ENCODE results near the gene POLD2. TPM values are rescaled to one million over a fixed set of nuclear protein-coding genes. Genes with fewer than 3 reads are reported as not detected.
A peak's percentile ranks its signal among the peaks of the same experiment; 100 is the strongest.

The POLD2 gene
- total RNA-seq, 4 donors from 2014 or later, result 33.6 to 71.2 (median 55.9) TPM

DNA sequence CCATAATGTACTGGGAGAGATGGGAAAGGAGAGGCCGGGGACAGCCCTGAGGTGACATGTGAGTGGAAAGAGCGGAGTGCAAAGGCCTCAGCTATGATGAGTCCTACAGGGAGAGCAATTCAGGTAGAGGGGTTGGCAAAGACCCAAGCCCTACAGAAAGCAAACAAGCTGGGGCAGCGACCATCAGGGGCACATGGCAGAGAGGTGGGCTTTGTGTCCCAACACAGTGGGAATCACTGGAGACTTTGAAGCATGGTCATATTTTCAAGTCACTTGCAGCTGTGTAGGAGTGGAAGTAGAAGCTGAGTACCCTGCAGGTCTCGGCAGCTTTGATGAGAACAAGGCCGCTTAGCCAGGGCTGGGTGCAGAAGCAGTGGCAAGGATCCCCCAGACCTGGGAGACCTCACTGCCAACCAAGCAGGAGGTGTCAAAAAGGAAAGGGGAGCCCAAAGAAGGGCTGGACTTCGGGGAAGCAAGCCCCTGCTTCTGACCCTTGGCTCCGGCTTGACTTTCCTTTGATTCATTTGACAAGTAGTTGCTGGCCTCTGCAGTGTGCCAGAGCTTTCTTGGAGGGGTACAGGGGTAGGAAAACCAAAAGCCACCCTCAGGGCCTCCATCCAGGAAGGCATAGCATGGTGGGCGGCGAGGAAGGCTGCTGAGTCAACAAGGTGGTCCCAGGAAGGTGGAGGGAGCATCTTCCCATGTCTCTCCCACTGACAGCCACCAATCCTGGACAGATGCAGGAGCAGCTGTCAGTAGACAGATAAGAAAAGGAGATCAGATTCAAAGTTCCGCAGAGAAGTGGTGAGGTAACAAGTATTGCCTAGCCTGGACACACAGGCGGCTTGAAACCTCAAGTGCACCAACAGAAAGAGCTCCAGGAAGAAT lies 56.0 kb downstream of the POLD2 start:
- 87% methylated on average over 11 of the region's 11 CpGs for WGBS
- intact Hi-C loops (cut with DNase I), result no loop called here
- no peak for DNase-seq (ENCODE audit: extremely low spot score)
- Histone ChIP-seq H3K27ac (replicated peaks in 1 of 4) (no peak overlapping the region), H3K4me3 (no peak overlapping the region), H3K9me3 (no peaks in the 10 kb centered on the region), H3K4me1 (peaks cover 34 to 70% (median 42%) of the 10 kb centered on the region in 4 donors), H3K36me3 (peaks cover 0 to 5% (median 3%) of the 10 kb centered on the region in 4 donors), H3K27me3 (no peaks in the 10 kb centered on the region)
- TF ChIP-seq EP300 (IDR thresholded peaks at IDR 0.05), result no peak
- peak in 1 of 2 donors; percentile 11 for TF ChIP-seq POLR2AphosphoS5 (IDR thresholded peaks at IDR 0.05)

DNA sequence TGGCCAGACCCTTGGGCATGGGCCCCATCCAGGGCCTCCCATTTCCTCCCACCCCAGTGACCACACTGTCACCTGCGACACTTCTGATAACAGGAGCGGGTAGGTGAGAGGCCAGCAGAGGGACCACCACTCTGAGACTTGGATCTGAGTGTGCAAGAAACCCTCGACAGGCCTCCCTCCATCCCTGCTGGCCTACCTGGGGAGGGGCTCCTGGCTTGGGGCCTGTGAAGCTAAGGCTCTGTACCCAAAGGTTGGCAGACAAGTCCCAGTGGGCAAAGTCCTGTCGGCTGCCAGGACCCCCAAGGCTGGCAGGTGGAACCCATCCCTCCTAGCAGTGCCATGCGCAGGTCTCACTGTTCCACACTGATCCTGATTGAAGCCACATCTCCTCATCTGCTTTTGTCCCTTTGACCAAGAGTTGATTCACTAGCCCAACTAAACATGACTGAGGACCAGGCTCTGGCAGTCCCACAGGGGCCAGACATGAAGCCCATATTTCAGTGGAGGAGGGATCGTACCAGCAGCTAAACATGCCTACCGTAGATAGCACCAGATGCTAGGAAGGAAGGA lies 56.8 kb downstream of the POLD2 start:
- intact Hi-C loops (cut with DNase I), result no loop called here
- no peak overlapping the region for H3K4me3 ChIP-seq
- H3K27me3 ChIP-seq, result no peaks in the 10 kb centered on the region
- WGBS, result 84% methylated on average over 7 of the region's 7 CpGs
- no peaks in the 10 kb centered on the region for H3K9me3 ChIP-seq
- DNase-seq (ENCODE audit: extremely low spot score), result no peak
- no peak for TF ChIP-seq EP300 (IDR thresholded peaks at IDR 0.05)
- TF ChIP-seq, protein P1, sequence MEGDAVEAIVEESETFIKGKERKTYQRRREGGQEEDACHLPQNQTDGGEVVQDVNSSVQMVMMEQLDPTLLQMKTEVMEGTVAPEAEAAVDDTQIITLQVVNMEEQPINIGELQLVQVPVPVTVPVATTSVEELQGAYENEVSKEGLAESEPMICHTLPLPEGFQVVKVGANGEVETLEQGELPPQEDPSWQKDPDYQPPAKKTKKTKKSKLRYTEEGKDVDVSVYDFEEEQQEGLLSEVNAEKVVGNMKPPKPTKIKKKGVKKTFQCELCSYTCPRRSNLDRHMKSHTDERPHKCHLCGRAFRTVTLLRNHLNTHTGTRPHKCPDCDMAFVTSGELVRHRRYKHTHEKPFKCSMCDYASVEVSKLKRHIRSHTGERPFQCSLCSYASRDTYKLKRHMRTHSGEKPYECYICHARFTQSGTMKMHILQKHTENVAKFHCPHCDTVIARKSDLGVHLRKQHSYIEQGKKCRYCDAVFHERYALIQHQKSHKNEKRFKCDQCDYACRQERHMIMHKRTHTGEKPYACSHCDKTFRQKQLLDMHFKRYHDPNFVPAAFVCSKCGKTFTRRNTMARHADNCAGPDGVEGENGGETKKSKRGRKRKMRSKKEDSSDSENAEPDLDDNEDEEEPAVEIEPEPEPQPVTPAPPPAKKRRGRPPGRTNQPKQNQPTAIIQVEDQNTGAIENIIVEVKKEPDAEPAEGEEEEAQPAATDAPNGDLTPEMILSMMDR (IDR thresholded peaks at IDR 0.05), result no peak
- no peak for TF ChIP-seq POLR2AphosphoS5 (IDR thresholded peaks at IDR 0.05)
- no peak for TF ChIP-seq POLR2A (IDR thresholded peaks at IDR 0.05; ENCODE audit: low read depth)
- no peak overlapping the region for H3K27ac ChIP-seq (replicated peaks in 1 of 4)
- peaks cover 6 to 12% (median 10%) of the 10 kb centered on the region in 4 donors for H3K36me3 ChIP-seq
- peaks cover 27 to 63% (median 35%) of the 10 kb centered on the region in 4 donors for H3K4me1 ChIP-seq

DNA sequence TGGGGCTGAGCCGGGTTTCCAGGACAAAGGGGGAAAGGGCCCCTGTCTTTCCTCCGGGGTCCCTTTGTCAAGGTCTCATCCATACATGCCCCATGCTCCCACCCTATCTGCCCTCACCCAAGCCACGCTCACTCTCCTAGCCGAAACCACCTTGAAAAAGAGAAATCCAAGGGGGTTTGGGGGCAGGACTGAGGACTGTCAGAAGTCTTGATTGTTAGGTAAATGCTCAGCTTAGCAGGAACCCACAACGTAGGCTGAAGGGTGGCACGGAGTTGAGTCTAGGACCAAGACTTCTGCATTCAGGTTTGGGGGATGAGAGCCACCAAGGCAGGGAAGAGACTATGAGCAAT lies 57.3 kb downstream of the POLD2 start:
- WGBS, result 47% methylated on average over 5 of the region's 6 CpGs
- no peak for DNase-seq (ENCODE audit: extremely low spot score)
- no peaks in the 10 kb centered on the region for H3K27me3 ChIP-seq
- TF ChIP-seq EP300 (IDR thresholded peaks at IDR 0.05), result no peak
- TF ChIP-seq, protein P1 (IDR thresholded peaks at IDR 0.05), result no peak
- no peak for TF ChIP-seq POLR2AphosphoS5 (IDR thresholded peaks at IDR 0.05)
- no peak for TF ChIP-seq POLR2A (IDR thresholded peaks at IDR 0.05; ENCODE audit: low read depth)
- H3K36me3 ChIP-seq, result peaks cover 11 to 17% (median 15%) of the 10 kb centered on the region in 4 donors
- no peak overlapping the region for H3K27ac ChIP-seq (replicated peaks in 1 of 4)
- no peaks in the 10 kb centered on the region for H3K9me3 ChIP-seq
- intact Hi-C loops (cut with DNase I), result no loop called here
- peaks cover 22 to 58% (median 32%) of the 10 kb centered on the region in 4 donors for H3K4me1 ChIP-seq
- H3K4me3 ChIP-seq, result no peak overlapping the region

DNA sequence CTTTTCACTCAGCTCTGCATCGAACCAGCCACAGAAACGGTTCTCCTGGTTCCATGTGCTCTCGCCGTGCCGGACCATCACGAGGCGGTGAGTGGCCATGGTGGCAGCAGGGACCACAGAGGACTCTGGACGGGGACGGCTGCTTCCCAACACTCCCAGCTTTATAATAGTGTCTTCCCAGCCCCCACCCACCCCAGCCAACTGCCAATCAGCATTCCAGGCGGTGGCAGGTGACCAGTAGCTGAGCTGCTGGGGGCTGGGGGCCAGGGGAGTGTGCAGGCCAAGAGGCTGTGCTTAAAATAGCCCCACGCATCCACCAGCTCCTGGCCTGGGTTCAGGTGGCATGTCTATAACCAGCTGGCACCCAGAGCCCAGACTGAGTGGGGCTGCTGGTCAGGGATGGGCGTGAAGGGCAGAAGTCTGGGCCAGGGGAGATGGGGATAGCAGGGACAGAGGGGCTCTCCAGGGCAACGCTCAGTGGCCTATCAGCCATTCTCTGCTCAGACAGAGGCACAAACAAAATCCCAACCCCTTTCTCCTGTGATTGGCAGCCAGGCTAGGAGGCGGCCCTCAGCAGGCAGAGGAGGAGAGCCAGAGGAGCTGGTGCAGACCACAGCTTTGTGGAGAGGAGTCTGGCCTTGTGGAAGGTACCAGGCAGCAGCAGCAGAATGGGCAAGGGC lies 57.8 kb downstream of the POLD2 start, which contains the start of gene PGAM2:
Gene PGAM2, minus strand, starts transcription at position 137 of the 680 bp plus-strand sequence. Its CDS starts 38 bp downstream, at position 99.
- H3K4me3 ChIP-seq, result no peak within 1 kb of the TSS
- no peak for DNase-seq (ENCODE audit: extremely low spot score)
- H3K36me3 ChIP-seq, result peaks cover 16 to 22% (median 20%) of the 10 kb centered on the region in 4 donors
- H3K9me3 ChIP-seq, result no peaks in the 10 kb centered on the region
- peaks cover 21 to 56% (median 32%) of the 10 kb centered on the region in 4 donors for H3K4me1 ChIP-seq
- TF ChIP-seq, protein P1 (IDR thresholded peaks at IDR 0.05), result no peak
- TF ChIP-seq POLR2A (IDR thresholded peaks at IDR 0.05; ENCODE audit: low read depth), result peak; percentile 5
- TF ChIP-seq EP300 (IDR thresholded peaks at IDR 0.05), result no peak
- TF ChIP-seq POLR2AphosphoS5 (IDR thresholded peaks at IDR 0.05), result peak in 1 of 2 donors; percentile 43
- 17% methylated on average over 12 of the region's 14 CpGs for WGBS
- intact Hi-C loops (cut with DNase I), result loop anchor here (2.0 kb wide), 1 partner anchor 21 kb away; the partner anchor contains the start of gene DBNL
- no peaks in the 10 kb centered on the region for H3K27me3 ChIP-seq
- no peak within 1 kb of the TSS for H3K27ac ChIP-seq (replicated peaks in 1 of 4)
